NCI-H128 (cell line): ENCODE data around the gene MAPT.
"Not testable (repeated sequence)": the region's sequence is repeated elsewhere in the genome, so short reads cannot be mapped to it uniquely, and the experiment has no call there.

Experiments
- DNase-seq: peaks from one replicate; lab custom pipeline; 2025; ENCODE audit not compliant: unreplicated experiment; lab: John Stamatoyannopoulos, UW

The MAPT gene

GRCh38 chr17:45923511-45924268 is 29.3 kb downstream of the MAPT start:
- no peak for DNase-seq

- no peak for DNase-seq
Measured at GRCh38 chr17:45924332-45924820, 30.0 kb downstream of the MAPT start.

- no peak for DNase-seq
Measured at GRCh38 chr17:45925311-45925710, 31.0 kb downstream of the MAPT start.

- DNase-seq, result no peak
Measured at GRCh38 chr17:45927247-45927646, 32.9 kb downstream of the MAPT start.

- no peak for DNase-seq
Measured at GRCh38 chr17:45929344-45929743, 35.0 kb downstream of the MAPT start.

GRCh38 chr17:45930420-45930951 is 36.1 kb downstream of the MAPT start:
- DNase-seq, result no peak

GRCh38 chr17:45931677-45932076 is 37.3 kb downstream of the MAPT start:
- no peak for DNase-seq

- DNase-seq, result no peak
Measured at GRCh38 chr17:45934044-45934979, 40.0 kb downstream of the MAPT start.

GRCh38 chr17:45935197-45935709 is 40.9 kb downstream of the MAPT start:
- DNase-seq, result no peak

- DNase-seq, result no peak
Measured at GRCh38 chr17:45935710-45936509, 41.6 kb downstream of the MAPT start.

- DNase-seq, result no peak
Measured at GRCh38 chr17:45936610-45937009, 42.3 kb downstream of the MAPT start.

GRCh38 chr17:45937186-45937585 is 42.8 kb downstream of the MAPT start:
- DNase-seq, result not testable (repeated sequence)

- no peak for DNase-seq
Measured at GRCh38 chr17:45939395-45939794, 45.0 kb downstream of the MAPT start.

GRCh38 chr17:45940293-45940692 is 45.9 kb downstream of the MAPT start:
- no peak for DNase-seq

GRCh38 chr17:45940826-45941225 is 46.5 kb downstream of the MAPT start:
- DNase-seq, result no peak

GRCh38 chr17:45941395-45941794 is 47.0 kb downstream of the MAPT start:
- no peak for DNase-seq

GRCh38 chr17:45942284-45942683 is 47.9 kb downstream of the MAPT start:
- no peak for DNase-seq

GRCh38 chr17:45946841-45947256 is 52.5 kb downstream of the MAPT start:
- DNase-seq, result no peak

GRCh38 chr17:45948498-45948880 is 54.1 kb downstream of the MAPT start:
- no peak for DNase-seq

- DNase-seq, result no peak
Measured at GRCh38 chr17:45948881-45949624, 54.7 kb downstream of the MAPT start.
